GM12878 (cell line): ENCODE results near the gene TNFRSF6B. TPM values are rescaled to one million over a fixed set of nuclear protein-coding genes. Genes with fewer than 3 reads are reported as not detected.
A peak's percentile ranks its signal among the peaks of the same experiment; 100 is the strongest.
"Not testable (repeated sequence)": the region's sequence is repeated elsewhere in the genome, so short reads cannot be mapped to it uniquely, and the experiment has no call there.

Source experiments
- ATAC-seq: fragments of 200-7000 bp; cut with Tn5 transposase; 3 replicates; pipeline ENCODE4 v1.9.1; 2020; ENCODE audit warnings: mild to moderate bottlenecking, moderate library complexity
- BruUV-seq: library from RNA; stranded (reverse); fragments of 400-500 nt; replicated peaks from 2 replicates; lab custom pipeline; 2021; lab: Mats Ljungman, UMichigan
- CTCF ChIA-PET: fragments of 300-600 bp; sonication (Branson Sonifier 250); formaldehyde crosslinking; extraction: SDS; loops from one replicate; lab custom pipeline; 2021; ENCODE audit warnings: inconsistent platforms; lab: Yijun Ruan, JAX
- POLR2A ChIA-PET: fragments of 350-600 bp; formaldehyde crosslinking; extraction: SDS; loops from one replicate; lab custom pipeline; 2021; ENCODE audit warnings: inconsistent platforms; lab: Charles Lee
- RAD21 ChIA-PET: fragments of 300-600 bp; sonication (Branson Sonifier 250); formaldehyde crosslinking; loops from one replicate; lab custom pipeline; 2023; ENCODE audit warnings: antibody characterized with exemption; ENCODE audit not compliant: unreplicated experiment; lab: Charles Lee
- SMC1A ChIA-PET: fragments of 300-600 bp; sonication (Branson Sonifier 250); formaldehyde crosslinking; loops from one replicate; lab custom pipeline; 2023; ENCODE audit not compliant: unreplicated experiment, uncharacterized antibody; lab: Charles Lee
- DNase-seq: peaks from one replicate; pipeline ENCODE4 v3.0.0-alpha.2; 2011; ENCODE audit warnings: low read depth, low spot score
- FAIRE-seq: peaks from 3 replicates; lab custom pipeline; 2011; peaks lifted over from hg19 to GRCh38; lab: Jason Lieb, UNC
- H2AFZ ChIP-seq: 2 replicates; pipeline ENCODE4 v1.6.0; 2011; ENCODE audit warnings: low read depth, low read length, control low read depth; ENCODE audit not compliant: control insufficient read depth
- H3K27ac ChIP-seq: 2 replicates; pipeline ENCODE4 v1.5.1; 2011; ENCODE audit warnings: control low read depth; ENCODE audit not compliant: control insufficient read depth, insufficient read depth
- H3K27me3 ChIP-seq, 2 experiments: replicated peaks in 1 of 2; 2 replicates each; pipeline versions ENCODE4 v1.6.0 to v1.6.1; 2011; ENCODE audit warnings: low read length in 1 of 2; ENCODE audit not compliant: control insufficient read depth in 2 of 2, insufficient read depth in 2 of 2
- H3K36me3 ChIP-seq, 2 experiments: 2 replicates each; pipeline ENCODE4 v1.5.1; 2011; ENCODE audit warnings: low read length in 1 of 2; ENCODE audit not compliant: control insufficient read depth in 2 of 2, insufficient read depth in 2 of 2
- H3K4me1 ChIP-seq: 2 replicates; pipeline ENCODE4 v1.6.1; 2011; ENCODE audit warnings: mild to moderate bottlenecking, low read length, moderate library complexity, mixed read lengths; ENCODE audit not compliant: control insufficient read depth, insufficient read depth
- H3K4me2 ChIP-seq: 2 replicates; pipeline ENCODE4 v1.6.0; 2011; ENCODE audit warnings: control low read depth; ENCODE audit not compliant: control insufficient read depth, insufficient read depth
- H3K4me3 ChIP-seq: fragments of 200-600 bp; sonication (generic); 2 replicates; pipeline ENCODE4 v1.5.1; 2016
- H3K79me2 ChIP-seq: 2 replicates; pipeline ENCODE4 v1.6.0; 2011; ENCODE audit warnings: low read length; ENCODE audit not compliant: control insufficient read depth, insufficient read depth
- H3K9ac ChIP-seq: 2 replicates; pipeline ENCODE4 v1.8.0; 2011; ENCODE audit warnings: low read length, control low read depth, mixed read lengths; ENCODE audit not compliant: control insufficient read depth, insufficient read depth
- H3K9me3 ChIP-seq: replicated peaks from 3 replicates; pipeline ENCODE4 v1.5.1; 2011; ENCODE audit warnings: mild to moderate bottlenecking, low read length; ENCODE audit not compliant: control insufficient read depth, insufficient read depth
- H4K20me1 ChIP-seq: 2 replicates; pipeline ENCODE4 v1.6.0; 2011; ENCODE audit not compliant: control insufficient read depth, insufficient read depth
- CHD4 ChIP-seq: fragments of 200-600 bp; sonication (generic); IDR thresholded peaks from 2 replicates; pipeline ENCODE4 v1.6.1; 2016; ENCODE audit warnings: mild to moderate bottlenecking
- HDGF ChIP-seq: fragments of 450-650 bp; IDR thresholded peaks from 2 replicates; pipeline ENCODE4 v1.6.1; 2016; ENCODE audit warnings: antibody characterized with exemption
- MXI1 ChIP-seq: fragments of 150-350 bp; IDR thresholded peaks from 2 replicates; pipeline ENCODE4 v1.6.1; 2011; ENCODE audit warnings: low read depth, mild to moderate bottlenecking, inconsistent platforms, low read length, improper control_type of control experiment
- POLR2AphosphoS5 ChIP-seq: IDR thresholded peaks from 2 replicates; pipeline ENCODE4 v1.6.1; 2011; ENCODE audit warnings: mild to moderate bottlenecking, low read length, inconsistent platforms
- SMARCA5 ChIP-seq: fragments of 450-650 bp; IDR thresholded peaks from 2 replicates; pipeline ENCODE4 v1.6.1; 2017; ENCODE audit warnings: mild to moderate bottlenecking
- ZNF217 ChIP-seq: fragments of 450-650 bp; IDR thresholded peaks from 2 replicates; pipeline ENCODE4 v1.6.1; 2017; ENCODE audit warnings: antibody characterized with exemption, mild to moderate bottlenecking
- WGBS: methylation state at CpG from one replicate; pipeline ENCODE4 v1.1.6; 2016; ENCODE audit warnings: low lambda C conversion rate; ENCODE audit not compliant: insufficient replicate concordance, insufficient coverage; ENCODE audit errors: missing lambda C conversion rate; 5-methylcytosine and 5-hydroxymethylcytosine counted together
- in situ Hi-C: fragments of 300-500 bp; cut with MboI; formaldehyde crosslinking; loops from 9 replicates; pipeline ENCODE4 v1.14.3; 2018; ENCODE audit warnings: mixed read lengths
- intact Hi-C: fragments of 100-400 bp; cut with micrococcal nuclease; formaldehyde crosslinking; loops from one replicate; pipeline ENCODE4 v1.14.2; 2022; ENCODE audit not compliant: unreplicated experiment
- polyA plus RNA-seq, 11 experiments: library from polyadenylated mRNA; depleted of rRNA in 4 of 11; unstranded in 6 of 11; stranded (reverse) in 5 of 11; fragments of >200 nt; fragmentation: Nextera tagmentation in 4 of 11; fragmentation: Illumina TruSeq in 1 of 11; extraction: Ambion mirVana in 4 of 11; extraction: Trizol in 1 of 11; gene quantifications; 1 replicate in 1 of 11; 2 replicates in 10 of 11; pipeline versions ENCODE4 v1.2.1 to v1.2.3, GENCODE V29; 2011 to 2016; ENCODE audit warnings: inconsistent platforms in 2 of 11, missing spikeins in 2 of 11, low read depth in 1 of 11
- total RNA-seq, 4 experiments: library from RNA; depleted of rRNA in 3 of 4; stranded (reverse); fragments of >200 nt in 3 of 4; fragmentation: Illumina TruSeq in 1 of 4; extraction: Trizol in 1 of 4; gene quantifications; 2 replicates each; pipeline versions ENCODE4 v1.2.1 to v1.2.3, GENCODE V29; 2013 to 2021
- TF ChIP-seq, protein P1 (sequence below): fragments of 450-650 bp; conservative IDR thresholded peaks from 2 replicates; pipeline ENCODE4 v1.6.1; 2017; ENCODE audit warnings: mild to moderate bottlenecking, moderate library complexity

TNFRSF6B gene
- total and polyA plus RNA-seq, 10 of the 15 experiments (the other 5 are each of a cell fraction or from before 2014, with no cell fraction given), result 0.67 to 2.2 (median 1.8) TPM; not detected in 7

DNA sequence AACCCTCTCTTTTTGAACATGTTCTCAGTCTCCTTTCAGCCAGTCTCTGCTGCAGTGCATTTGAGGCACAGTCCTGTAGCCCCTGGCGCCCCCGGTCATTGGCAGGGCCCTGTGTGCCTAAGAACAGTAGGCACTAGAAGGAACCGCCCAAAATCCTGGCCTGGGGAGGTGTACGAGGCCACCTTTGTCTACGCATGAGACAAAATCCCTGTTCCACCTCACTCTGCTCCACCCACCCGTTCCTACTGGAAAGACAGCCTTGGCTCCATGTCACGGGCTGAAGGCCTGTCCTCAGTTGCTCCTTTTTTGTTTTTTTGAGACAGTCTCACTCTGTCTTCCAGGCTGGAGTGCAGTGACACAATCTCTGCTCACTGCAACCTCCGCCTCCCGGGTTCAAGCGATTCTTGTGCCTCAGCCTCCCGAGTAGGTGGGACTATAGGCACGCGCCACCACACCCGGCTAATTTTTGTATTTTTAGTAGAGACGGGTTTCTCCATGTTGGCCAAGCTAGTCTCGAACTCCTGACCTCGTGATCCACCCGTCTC, 33.8 kb downstream of the TNFRSF6B start:
- ChIA-PET SMC1A (interaction anchor here (0.9 kb wide), 1 partner anchor 22 kb away, joined by 3 read pairs; the partner anchor contains the start of genes ARFRP1 and ZGPAT), CTCF (interaction anchor here (0.8 kb wide), 1 partner anchor 192 kb away, joined by 3 read pairs; no protein-coding TSS in a partner anchor), POLR2A (interaction anchor here (0.7 kb wide), 2 partner anchors 14 to 89 kb away, joined by 3 to 4 read pairs; no protein-coding TSS in a partner anchor)
- RAD21 ChIA-PET, BruUV-seq, FAIRE-seq, in situ Hi-C loops, H3K4me3 ChIP-seq, ATAC-seq, H3K27me3 ChIP-seq, H4K20me1 ChIP-seq, DNase-seq, H3K9me3 ChIP-seq, H2AFZ ChIP-seq, intact Hi-C loops: not testable (repeated sequence)
- H3K36me3 ChIP-seq, result peaks cover 6 to 21% of the 10 kb centered on the region in 2 experiments; a peak in 3 of 4 replicates
- peak overlapping the region; percentile 53 for H3K4me2 ChIP-seq
- TF ChIP-seq CHD4 (peak; percentile 97), POLR2AphosphoS5 (0 out of 2 replicates have a peak, but pooled peaks have one; percentile 19), HDGF (0 out of 2 replicates have a peak, but pooled peaks have one; percentile 29), MXI1 (0 out of 2 replicates have a peak, but pooled peaks have one; percentile 2), ZNF217 (peak; percentile 97), SMARCA5 (peak; percentile 11; the same call in 1 of the 2 replicates)
- TF ChIP-seq, protein P1, sequence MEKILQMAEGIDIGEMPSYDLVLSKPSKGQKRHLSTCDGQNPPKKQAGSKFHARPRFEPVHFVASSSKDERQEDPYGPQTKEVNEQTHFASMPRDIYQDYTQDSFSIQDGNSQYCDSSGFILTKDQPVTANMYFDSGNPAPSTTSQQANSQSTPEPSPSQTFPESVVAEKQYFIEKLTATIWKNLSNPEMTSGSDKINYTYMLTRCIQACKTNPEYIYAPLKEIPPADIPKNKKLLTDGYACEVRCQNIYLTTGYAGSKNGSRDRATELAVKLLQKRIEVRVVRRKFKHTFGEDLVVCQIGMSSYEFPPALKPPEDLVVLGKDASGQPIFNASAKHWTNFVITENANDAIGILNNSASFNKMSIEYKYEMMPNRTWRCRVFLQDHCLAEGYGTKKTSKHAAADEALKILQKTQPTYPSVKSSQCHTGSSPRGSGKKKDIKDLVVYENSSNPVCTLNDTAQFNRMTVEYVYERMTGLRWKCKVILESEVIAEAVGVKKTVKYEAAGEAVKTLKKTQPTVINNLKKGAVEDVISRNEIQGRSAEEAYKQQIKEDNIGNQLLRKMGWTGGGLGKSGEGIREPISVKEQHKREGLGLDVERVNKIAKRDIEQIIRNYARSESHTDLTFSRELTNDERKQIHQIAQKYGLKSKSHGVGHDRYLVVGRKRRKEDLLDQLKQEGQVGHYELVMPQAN, result 0 out of 2 replicates have a peak, but pooled peaks have one; percentile 59
- WGBS, result 31% methylated on average over 18 of the region's 18 CpGs
- peak overlapping the region; percentile 42; the same call in 1 of the 2 replicates for H3K9ac ChIP-seq
- H3K79me2 ChIP-seq, result peaks cover 21% of the 10 kb centered on the region
- peak overlapping the region; percentile 93 for H3K27ac ChIP-seq
- H3K4me1 ChIP-seq, result peaks cover 54% of the 10 kb centered on the region
